ENCODE measurements around the gene CALM1. TPM values are rescaled to one million over a fixed set of nuclear protein-coding genes. Genes with fewer than 3 reads are reported as not detected.

CALM1 gene
- total and polyA plus RNA-seq, 10 of the 15 experiments (the other 5 are each of a cell fraction or from before 2014, with no cell fraction given), result 110 to 729 (median 261) TPM

GRCh38 chr14:90440021-90440451 is 43.2 kb downstream of the CALM1 start (continued):
- TF ChIP-seq IKZF2 (IDR thresholded peaks at IDR 0.05) (no peak), SIX5 (IDR thresholded peaks at IDR 0.05; ENCODE audit: low read depth, low read length, severe bottlenecking) (no peak), TCF12 (IDR thresholded peaks at IDR 0.05; ENCODE audit: low read depth, low read length) (no peak), PBX3 (IDR thresholded peaks at IDR 0.05; ENCODE audit: insufficient replicate concordance, low read depth, low read length) (no peak), YBX1 (IDR thresholded peaks at IDR 0.05) (no peak), E2F8 (IDR thresholded peaks at IDR 0.05; ENCODE audit: low read depth, partially characterized antibody) (no peak), NBN (IDR thresholded peaks at IDR 0.05) (no peak), SREBF2 (IDR thresholded peaks at IDR 0.05; ENCODE audit: low read length) (no peak), MEF2A (IDR thresholded peaks at IDR 0.05; ENCODE audit: insufficient read depth, low read depth, low read length) (no peak), EZH2 (IDR thresholded peaks at IDR 0.05; ENCODE audit: borderline replicate concordance, control insufficient read depth, low read depth, low read length) (no peak)
- TF ChIP-seq, protein P1, sequence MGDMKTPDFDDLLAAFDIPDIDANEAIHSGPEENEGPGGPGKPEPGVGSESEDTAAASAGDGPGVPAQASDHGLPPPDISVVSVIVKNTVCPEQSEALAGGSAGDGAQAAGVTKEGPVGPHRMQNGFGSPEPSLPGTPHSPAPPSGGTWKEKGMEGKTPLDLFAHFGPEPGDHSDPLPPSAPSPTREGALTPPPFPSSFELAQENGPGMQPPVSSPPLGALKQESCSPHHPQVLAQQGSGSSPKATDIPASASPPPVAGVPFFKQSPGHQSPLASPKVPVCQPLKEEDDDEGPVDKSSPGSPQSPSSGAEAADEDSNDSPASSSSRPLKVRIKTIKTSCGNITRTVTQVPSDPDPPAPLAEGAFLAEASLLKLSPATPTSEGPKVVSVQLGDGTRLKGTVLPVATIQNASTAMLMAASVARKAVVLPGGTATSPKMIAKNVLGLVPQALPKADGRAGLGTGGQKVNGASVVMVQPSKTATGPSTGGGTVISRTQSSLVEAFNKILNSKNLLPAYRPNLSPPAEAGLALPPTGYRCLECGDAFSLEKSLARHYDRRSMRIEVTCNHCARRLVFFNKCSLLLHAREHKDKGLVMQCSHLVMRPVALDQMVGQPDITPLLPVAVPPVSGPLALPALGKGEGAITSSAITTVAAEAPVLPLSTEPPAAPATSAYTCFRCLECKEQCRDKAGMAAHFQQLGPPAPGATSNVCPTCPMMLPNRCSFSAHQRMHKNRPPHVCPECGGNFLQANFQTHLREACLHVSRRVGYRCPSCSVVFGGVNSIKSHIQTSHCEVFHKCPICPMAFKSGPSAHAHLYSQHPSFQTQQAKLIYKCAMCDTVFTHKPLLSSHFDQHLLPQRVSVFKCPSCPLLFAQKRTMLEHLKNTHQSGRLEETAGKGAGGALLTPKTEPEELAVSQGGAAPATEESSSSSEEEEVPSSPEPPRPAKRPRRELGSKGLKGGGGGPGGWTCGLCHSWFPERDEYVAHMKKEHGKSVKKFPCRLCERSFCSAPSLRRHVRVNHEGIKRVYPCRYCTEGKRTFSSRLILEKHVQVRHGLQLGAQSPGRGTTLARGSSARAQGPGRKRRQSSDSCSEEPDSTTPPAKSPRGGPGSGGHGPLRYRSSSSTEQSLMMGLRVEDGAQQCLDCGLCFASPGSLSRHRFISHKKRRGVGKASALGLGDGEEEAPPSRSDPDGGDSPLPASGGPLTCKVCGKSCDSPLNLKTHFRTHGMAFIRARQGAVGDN (IDR thresholded peaks at IDR 0.05), result no peak

Data from GM12878 (cell line).